ENCODE measurements around the gene ASIP. TPM values are rescaled to one million over a fixed set of nuclear protein-coding genes. Genes with fewer than 3 reads are reported as not detected.
A peak's percentile ranks its signal among the peaks of the same experiment; 100 is the strongest.

Gene ASIP
- total and polyA plus RNA-seq, 2 of the 13 experiments (the other 11 are each of a cell fraction or from before 2014, with no cell fraction given), result not detected

GRCh38 chr20:34302723-34303533, 61.7 kb downstream of the ASIP start, which contains the start of gene AHCY (continued):
- TF ChIP-seq YY1 (IDR thresholded peaks at IDR 0.05; ENCODE audit: insufficient read depth, insufficient replicate concordance, low read depth, low read length), result peak; percentile 91
- TF ChIP-seq, protein P1, sequence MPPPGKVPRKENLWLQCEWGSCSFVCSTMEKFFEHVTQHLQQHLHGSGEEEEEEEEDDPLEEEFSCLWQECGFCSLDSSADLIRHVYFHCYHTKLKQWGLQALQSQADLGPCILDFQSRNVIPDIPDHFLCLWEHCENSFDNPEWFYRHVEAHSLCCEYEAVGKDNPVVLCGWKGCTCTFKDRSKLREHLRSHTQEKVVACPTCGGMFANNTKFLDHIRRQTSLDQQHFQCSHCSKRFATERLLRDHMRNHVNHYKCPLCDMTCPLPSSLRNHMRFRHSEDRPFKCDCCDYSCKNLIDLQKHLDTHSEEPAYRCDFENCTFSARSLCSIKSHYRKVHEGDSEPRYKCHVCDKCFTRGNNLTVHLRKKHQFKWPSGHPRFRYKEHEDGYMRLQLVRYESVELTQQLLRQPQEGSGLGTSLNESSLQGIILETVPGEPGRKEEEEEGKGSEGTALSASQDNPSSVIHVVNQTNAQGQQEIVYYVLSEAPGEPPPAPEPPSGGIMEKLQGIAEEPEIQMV (CRISPR knock-in tag; IDR thresholded peaks at IDR 0.05; ENCODE audit: low read depth), result peak; percentile 28; the same call in 1 of the 2 replicates

DNA sequence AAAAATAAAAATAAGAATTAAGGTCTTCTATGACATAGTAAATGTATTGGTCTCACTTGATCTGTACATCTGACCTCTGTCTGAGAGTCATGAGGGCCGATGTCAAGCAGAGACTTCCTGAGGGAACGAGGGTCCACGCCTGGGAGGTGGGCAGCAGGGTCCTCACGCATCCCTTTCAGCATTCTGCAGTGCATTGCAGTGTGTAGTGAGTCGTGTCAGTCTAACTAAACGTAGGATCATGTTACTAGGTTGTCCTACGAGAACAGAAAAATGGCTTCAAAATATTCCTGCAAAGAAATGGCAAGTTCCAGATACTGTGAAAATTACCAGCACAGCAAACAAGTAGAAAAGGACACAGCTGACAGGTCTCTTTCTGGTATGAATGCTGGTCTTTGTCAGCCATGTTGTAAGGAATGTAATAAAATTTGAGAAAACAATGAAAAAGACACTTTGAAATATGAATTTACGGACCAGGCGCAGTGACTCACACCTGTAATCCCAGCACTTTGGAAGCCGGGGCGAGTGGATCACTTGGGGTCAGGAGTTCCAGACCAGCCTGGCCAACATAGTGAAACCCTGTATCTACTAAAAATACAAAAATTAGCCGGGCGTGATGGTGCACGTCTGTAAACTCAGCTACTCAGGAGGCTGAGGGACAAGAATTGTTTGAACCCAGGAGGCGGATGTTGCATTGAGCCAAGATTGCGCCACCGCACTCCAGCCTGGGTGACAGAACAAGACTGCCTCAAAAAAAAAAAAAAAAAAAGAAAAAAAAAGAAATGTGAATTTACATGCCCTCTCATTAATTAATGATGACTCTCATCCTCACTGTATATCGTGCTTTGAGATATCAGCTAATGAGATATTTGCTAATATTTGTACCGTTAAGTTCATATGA, 64.4 kb downstream of the ASIP start:
- no TSS peak for BruUV-seq (replicated peaks)
- Histone ChIP-seq H3K27me3 (ENCODE audit: control insufficient read depth in 1 of 2, insufficient read depth in 2 of 2, low read length in 2 of 2) (no peaks in the 10 kb centered on the region; a peak in 1 of 5 replicates), H3K4me3 (replicated peaks in 1 of 3; ENCODE audit: insufficient read depth in 1 of 3, low read depth in 2 of 3, low read length in 3 of 3) (peak overlapping the region; percentile 26 to 67 (median 50)), H3K4me2 (ENCODE audit: low read depth, low read length) (peak overlapping the region; percentile 97), H3K27ac (ENCODE audit: extremely low read length, insufficient read depth, low read length) (peak overlapping the region; percentile 22), H3K9ac (ENCODE audit: insufficient read depth, low read depth, low read length) (peak overlapping the region; percentile 53; the same call in 1 of the 2 replicates), H4K20me1 (ENCODE audit: insufficient read depth, low read length) (peaks cover 5% of the 10 kb centered on the region), H3K9me3 (ENCODE audit: low read length) (no peaks in the 10 kb centered on the region), H3K79me2 (ENCODE audit: insufficient read depth, low read length) (peaks cover 22% of the 10 kb centered on the region), H3K36me3 (replicated peaks in 1 of 2; ENCODE audit: control insufficient read depth in 1 of 2, insufficient read depth in 2 of 2, low read length in 2 of 2) (no peaks in the 10 kb centered on the region; a peak in 1 of 5 replicates), H3K4me1 (ENCODE audit: insufficient read depth, low read length) (peaks cover 70% of the 10 kb centered on the region), H2AFZ (ENCODE audit: low read length) (peak overlapping the region; percentile 89)
- POLR2A ChIA-PET, result interaction anchor here (0.6 to 1.2 kb wide), 2 partner anchors 57 to 211 kb away, joined by 3 read pairs; partner anchors contain the start of gene DYNLRB1
- ATAC-seq (no peak), FAIRE-seq (no peak), DNase-seq (ENCODE audit: low spot score) (peak; percentile 38)
- intact Hi-C loops (cut with micrococcal nuclease; ENCODE audit: unreplicated experiment), result no loop called here
- 8% methylated on average over 19 of the region's 19 CpGs for WGBS (ENCODE audit: low lambda C conversion rate)
- in situ Hi-C loops (cut with HindIII; ENCODE audit: extremely low pct_ligation_motif_present, low pct_unique_long_range_greater_than_20kb), result loop anchor here (10.0 kb wide), 1 partner anchor 399 kb away; the partner anchor contains the start of gene TP53INP2
- CTCF ChIA-PET (ENCODE audit: low intra/inter-chr PET ratio, low total read pairs), result no interaction called here
- TF ChIP-seq ZNF138 (CRISPR knock-in tag; IDR thresholded peaks at IDR 0.05; ENCODE audit: low read depth) (0 out of 2 replicates have a peak, but pooled peaks have one; percentile 61), PAXIP1 (CRISPR knock-in tag; conservative IDR thresholded peaks at IDR 0.05) (peak; percentile 46; the same call in 1 of the 2 replicates), CEBPB (IDR thresholded peaks at IDR 0.05; ENCODE audit: borderline replicate concordance, low read depth, low read length) (peak; percentile 68; the same call in 1 of the 2 replicates), SNAPC4 (CRISPR knock-in tag; IDR thresholded peaks at IDR 0.05) (0 out of 2 replicates have a peak, but pooled peaks have one; percentile 62), ZFP37 (CRISPR knock-in tag; IDR thresholded peaks at IDR 0.05; ENCODE audit: borderline replicate concordance) (no peak)

Measured in HepG2 (cell line).